B cell (primary cell): ENCODE data around the gene HOXB6. TPM values are rescaled to one million over a fixed set of nuclear protein-coding genes. Genes with fewer than 3 reads are reported as not detected.

Experiments
- ATAC-seq: fragments of 200-7000 bp; cut with Tn5 transposase; one replicate; pipeline ENCODE4 v1.10.0; 2021; ENCODE audit warnings: low read depth, mild to moderate bottlenecking, moderate number of reproducible peaks, moderate library complexity
- CTCF ChIA-PET: fragments of 350-600 bp; sonication (Branson Sonifier 250); formaldehyde crosslinking; loops from one replicate; lab custom pipeline; 2021; ENCODE audit warnings: antibody characterized with exemption, inconsistent platforms; lab: Charles Lee
- POLR2A ChIA-PET: fragments of 350-600 bp; sonication (Branson Sonifier 250); formaldehyde crosslinking; loops from one replicate; lab custom pipeline; 2021; ENCODE audit warnings: antibody characterized with exemption; lab: Charles Lee
- DNase-seq: peaks from one replicate; pipeline ENCODE4 v3.0.0; 2013
- H2AFZ ChIP-seq: 2 replicates; pipeline ENCODE4 v1.6.1; 2012; ENCODE audit warnings: mild to moderate bottlenecking, low read depth, low read length; ENCODE audit not compliant: insufficient read depth, poor library complexity, severe bottlenecking
- H3K27ac ChIP-seq, 2 donors: 1 replicate in 1 of 2; 2 replicates in 1 of 2; pipeline ENCODE4 v1.5.1; 2012 to 2013; ENCODE audit warnings: low read length in 2 of 2, mild to moderate bottlenecking in 2 of 2, moderate library complexity in 1 of 2
- H3K27me3 ChIP-seq, 4 experiments: fragments of 200-600 bp in 1 of 4; sonication (generic) in 1 of 4; replicated peaks in 1 of 4; 1 replicate in 2 of 4; 2 replicates in 2 of 4; pipeline versions ENCODE4 v1.6.1 to v1.7.0; 2013 to 2016; ENCODE audit warnings: low read length in 3 of 4, mild to moderate bottlenecking in 2 of 4, mixed read lengths in 1 of 4, moderate library complexity in 1 of 4; ENCODE audit not compliant: insufficient read depth in 4 of 4, control insufficient read depth in 3 of 4; ENCODE audit errors: control extremely low read depth in 1 of 4
- H3K36me3 ChIP-seq, 2 experiments: replicated peaks in 1 of 2; 1 replicate in 1 of 2; 2 replicates in 1 of 2; pipeline versions ENCODE4 v1.6.1 to v1.7.1; 2013; ENCODE audit warnings: low read length in 1 of 2; ENCODE audit not compliant: insufficient read depth in 2 of 2, control insufficient read depth in 1 of 2; ENCODE audit errors: control extremely low read depth in 1 of 2, extremely low read depth in 1 of 2
- H3K4me1 ChIP-seq, 2 donors: fragments of 200-600 bp in 1 of 2; sonication (generic) in 1 of 2; 1 replicate in 1 of 2; 2 replicates in 1 of 2; pipeline versions ENCODE4 v1.5.1 to v1.6.1; 2013 to 2017; ENCODE audit warnings: low read length in 2 of 2; ENCODE audit not compliant: control insufficient read depth in 2 of 2, insufficient read depth in 2 of 2
- H3K4me2 ChIP-seq: replicated peaks from 2 replicates; pipeline ENCODE3; 2012; ENCODE audit warnings: mild to moderate bottlenecking, low read depth, low read length; ENCODE audit not compliant: poor library complexity, severe bottlenecking
- H3K4me3 ChIP-seq, 5 experiments: fragments of 200-600 bp in 1 of 5; sonication (generic) in 1 of 5; 1 replicate in 3 of 5; 2 replicates in 2 of 5; pipeline versions ENCODE4 v1.5.1 to v1.7.0; 2011 to 2016; ENCODE audit warnings: low read length in 4 of 5, mild to moderate bottlenecking in 4 of 5, low read depth in 2 of 5, control low read depth in 1 of 5, moderate library complexity in 1 of 5; ENCODE audit not compliant: insufficient read depth in 1 of 5; ENCODE audit errors: control extremely low read depth in 1 of 5, extremely low read depth in 1 of 5
- H3K79me2 ChIP-seq: fragments of 200-600 bp; sonication (generic); one replicate; pipeline ENCODE4 v1.6.0; 2016; ENCODE audit warnings: low read length; ENCODE audit not compliant: control insufficient read depth, insufficient read depth
- H3K9ac ChIP-seq: fragments of 200-600 bp; sonication (generic); 2 replicates; pipeline ENCODE4 v1.6.1; 2017; ENCODE audit warnings: mild to moderate bottlenecking, low read length, moderate library complexity
- H3K9me3 ChIP-seq, 3 donors: one replicate each; pipeline versions ENCODE4 v1.6.1 to v1.7.1; 2013; ENCODE audit warnings: low read length in 2 of 3; ENCODE audit not compliant: control insufficient read depth in 2 of 3, insufficient read depth in 1 of 3; ENCODE audit errors: control extremely low read depth in 1 of 3
- H4K20me1 ChIP-seq: 2 replicates; pipeline ENCODE4 v1.6.0; 2012; ENCODE audit warnings: mild to moderate bottlenecking, low read length; ENCODE audit not compliant: insufficient read depth, control insufficient read depth, poor library complexity, severe bottlenecking
- H3K27ac Mint-ChIP-seq: one replicate; pipeline ENCODE4 v1.8.0; 2021; ENCODE audit warnings: mixed read lengths
- H3K27me3 Mint-ChIP-seq: one replicate; pipeline ENCODE4 v1.8.0; 2021; ENCODE audit warnings: mixed read lengths
- H3K4me1 Mint-ChIP-seq: one replicate; pipeline ENCODE4 v1.8.0; 2021; ENCODE audit warnings: mixed read lengths
- H3K4me3 Mint-ChIP-seq: one replicate; pipeline ENCODE4 v1.8.0; 2021; ENCODE audit warnings: mixed read lengths
- H3K9me3 Mint-ChIP-seq: one replicate; pipeline ENCODE4 v1.8.0; 2022; ENCODE audit warnings: mixed read lengths; ENCODE audit not compliant: insufficient read depth
- EZH2 ChIP-seq: IDR thresholded peaks from 2 replicates; pipeline ENCODE4 v1.6.1; 2012; ENCODE audit warnings: borderline replicate concordance, low read depth, mild to moderate bottlenecking, moderate library complexity, low read length; ENCODE audit not compliant: insufficient read depth, poor library complexity, severe bottlenecking
- whole genome bisulfite sequencing: methylation state at CpG from one replicate; pipeline ENCODE4 v1.1.5; 2013; ENCODE audit warnings: missing lambda C conversion rate; ENCODE audit not compliant: insufficient coverage; 5-methylcytosine and 5-hydroxymethylcytosine counted together
- intact Hi-C: fragments of 100-400 bp; cut with micrococcal nuclease; formaldehyde crosslinking; loops from one replicate; pipeline ENCODE4 v1.10.0; 2022
- polyA plus RNA-seq: library from polyadenylated mRNA; depleted of rRNA; stranded (reverse); fragments of >200 nt; gene quantifications from 2 replicates; pipeline ENCODE4 v1.2.3, GENCODE V29; 2012
- total RNA-seq, 2 donors: library from RNA; stranded (reverse); fragments of 120-200 nt in 1 of 2; gene quantifications; 1 replicate in 1 of 2; 2 replicates in 1 of 2; pipeline versions ENCODE4 v1.2.3 to v1.2.4, GENCODE V29; 2013 to 2022
- TF ChIP-seq, protein P1 (sequence below): fragments of 200-600 bp; IDR thresholded peaks from one replicate; pipeline ENCODE4 v1.8.0; 2022; ENCODE audit warnings: antibody characterized with exemption, mild to moderate bottlenecking

HOXB6 gene
- total and polyA plus RNA-seq, 2 donors (not counting 1 experiment from before 2014, with no cell fraction given): 0.10 TPM; not detected in 1

DNA sequence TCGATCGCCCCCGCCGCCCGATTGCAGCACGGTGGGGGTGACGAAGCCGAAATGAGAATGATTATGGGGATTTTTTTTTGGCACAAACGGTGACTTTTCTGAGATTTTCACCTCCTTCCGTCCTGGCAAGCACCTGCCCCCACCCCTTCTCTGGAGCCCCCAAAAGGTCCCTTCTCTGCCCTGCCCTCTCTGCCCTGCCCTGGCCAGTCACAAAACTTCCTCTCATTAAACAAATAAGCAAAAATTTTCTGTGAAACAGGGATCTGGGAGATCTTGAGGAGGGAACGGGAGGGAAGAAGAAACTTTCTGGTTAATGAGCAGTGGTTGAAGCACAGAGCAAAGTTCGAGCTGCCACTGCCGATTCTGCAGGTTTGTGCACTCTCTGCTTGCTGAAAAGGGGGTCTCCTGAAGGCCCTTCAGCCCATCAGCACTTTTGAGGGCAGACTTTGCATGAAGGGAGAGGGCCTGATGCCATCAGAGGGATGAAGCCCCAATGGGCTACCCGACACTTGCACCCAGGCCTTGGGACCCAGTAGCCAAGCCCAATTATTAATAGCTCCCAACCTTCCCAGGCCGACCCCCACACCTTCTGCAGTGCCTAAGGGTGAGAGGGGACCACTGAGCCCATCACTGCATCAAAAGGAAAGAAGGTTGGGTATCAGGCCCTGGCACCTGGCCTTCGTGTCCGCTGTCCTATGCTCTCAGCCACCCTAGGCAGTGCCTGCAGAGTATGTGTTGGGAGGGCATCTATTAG, 11.4 kb upstream of the HOXB6 start:
- no peak for ATAC-seq
- Histone ChIP-seq H2AFZ (no peak overlapping the region), H3K9ac (no peak overlapping the region), H3K9me3 (peaks cover 0 to 28% (median 0%) of the 10 kb centered on the region in 3 donors), H3K36me3 (no peaks in the 10 kb centered on the region), H3K27ac (no peak overlapping the region), H4K20me1 (no peaks in the 10 kb centered on the region), H3K4me2 (no peak overlapping the region), H3K4me3 (no peak overlapping the region), H3K4me1 (peaks cover 54 to 71% of the 10 kb centered on the region in 2 donors), H3K79me2 (no peaks in the 10 kb centered on the region), H3K27me3 (peaks cover 0 to 93% (median 63%) of the 10 kb centered on the region in 4 experiments)
- ChIA-PET CTCF (interaction anchor here (0.7 to 2.1 kb wide), 6 partner anchors 10 to 357 kb away, joined by 3 to 7 read pairs (median 3); partner anchors contain the start of gene HOXB9), POLR2A (no interaction called here)
- WGBS: 71% methylated on average over 4 of the region's 17 CpGs
- DNase-seq: peak; percentile 29
- no peak overlapping the region for H3K4me3 Mint-ChIP-seq
- peak overlapping the region; percentile 20 for H3K27ac Mint-ChIP-seq
- TF ChIP-seq, protein P1, sequence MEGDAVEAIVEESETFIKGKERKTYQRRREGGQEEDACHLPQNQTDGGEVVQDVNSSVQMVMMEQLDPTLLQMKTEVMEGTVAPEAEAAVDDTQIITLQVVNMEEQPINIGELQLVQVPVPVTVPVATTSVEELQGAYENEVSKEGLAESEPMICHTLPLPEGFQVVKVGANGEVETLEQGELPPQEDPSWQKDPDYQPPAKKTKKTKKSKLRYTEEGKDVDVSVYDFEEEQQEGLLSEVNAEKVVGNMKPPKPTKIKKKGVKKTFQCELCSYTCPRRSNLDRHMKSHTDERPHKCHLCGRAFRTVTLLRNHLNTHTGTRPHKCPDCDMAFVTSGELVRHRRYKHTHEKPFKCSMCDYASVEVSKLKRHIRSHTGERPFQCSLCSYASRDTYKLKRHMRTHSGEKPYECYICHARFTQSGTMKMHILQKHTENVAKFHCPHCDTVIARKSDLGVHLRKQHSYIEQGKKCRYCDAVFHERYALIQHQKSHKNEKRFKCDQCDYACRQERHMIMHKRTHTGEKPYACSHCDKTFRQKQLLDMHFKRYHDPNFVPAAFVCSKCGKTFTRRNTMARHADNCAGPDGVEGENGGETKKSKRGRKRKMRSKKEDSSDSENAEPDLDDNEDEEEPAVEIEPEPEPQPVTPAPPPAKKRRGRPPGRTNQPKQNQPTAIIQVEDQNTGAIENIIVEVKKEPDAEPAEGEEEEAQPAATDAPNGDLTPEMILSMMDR: no peak
- TF ChIP-seq EZH2: no peak
- intact Hi-C loops: no loop called here
- peaks cover 46% of the 10 kb centered on the region for H3K4me1 Mint-ChIP-seq
- H3K9me3 Mint-ChIP-seq: no peaks in the 10 kb centered on the region
- peaks cover 81% of the 10 kb centered on the region for H3K27me3 Mint-ChIP-seq
